HUDEP-2 (cell line): ENCODE data around the gene RALGAPA2.

Experiments
- DNase-seq, 76 experiments: peaks; one replicate each; lab custom pipeline; 2025; ENCODE audit not compliant: unreplicated experiment in 76 of 76; lab: John Stamatoyannopoulos, UW

The RALGAPA2 gene

GRCh38 chr20:20593447-20594170 lies 118.8 kb downstream of the RALGAPA2 start:
- peak in 21 of 76 experiments; percentile 1 to 31 (median 13) for DNase-seq

GRCh38 chr20:20585146-20585545 lies 127.3 kb downstream of the RALGAPA2 start:
- DNase-seq: no peak

DNA sequence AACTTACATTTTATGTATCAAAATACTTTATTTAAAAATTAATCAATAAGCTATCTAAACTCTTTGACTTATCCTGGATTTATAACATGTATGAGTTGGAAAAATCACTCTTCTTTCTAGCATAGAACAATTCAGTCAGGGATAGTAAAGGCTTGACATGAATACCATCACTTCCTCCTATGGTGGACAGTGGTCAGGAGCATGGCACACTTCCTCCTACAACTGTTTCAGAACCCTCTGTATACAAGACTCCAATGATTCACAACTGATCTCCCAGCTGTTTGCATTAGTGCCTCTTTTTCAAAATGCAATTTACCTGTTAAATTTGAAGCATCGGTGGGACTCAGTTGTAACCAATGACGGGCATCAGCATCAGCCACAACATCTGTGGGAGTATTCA lies 129.7 kb downstream of the RALGAPA2 start:
- no peak for DNase-seq

DNA sequence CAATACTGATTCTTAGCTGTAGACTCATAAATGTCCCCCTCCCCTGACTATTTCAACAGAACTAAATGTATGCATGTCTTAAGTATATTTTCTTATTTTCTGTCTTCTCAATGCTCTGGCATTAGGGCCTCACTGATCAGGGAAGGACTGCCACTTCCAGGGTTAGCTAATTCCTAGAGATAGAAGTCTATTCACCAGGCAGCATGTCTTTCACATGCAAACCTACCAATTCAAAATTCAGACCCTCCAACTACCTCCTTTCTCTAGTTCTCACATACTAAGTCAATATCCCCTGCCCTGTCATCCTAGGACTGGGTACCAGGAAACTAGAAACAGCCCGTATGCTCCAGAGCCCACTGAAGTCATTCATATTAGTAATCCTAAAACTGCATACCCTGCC lies 132.3 kb downstream of the RALGAPA2 start:
- no peak for DNase-seq

DNA sequence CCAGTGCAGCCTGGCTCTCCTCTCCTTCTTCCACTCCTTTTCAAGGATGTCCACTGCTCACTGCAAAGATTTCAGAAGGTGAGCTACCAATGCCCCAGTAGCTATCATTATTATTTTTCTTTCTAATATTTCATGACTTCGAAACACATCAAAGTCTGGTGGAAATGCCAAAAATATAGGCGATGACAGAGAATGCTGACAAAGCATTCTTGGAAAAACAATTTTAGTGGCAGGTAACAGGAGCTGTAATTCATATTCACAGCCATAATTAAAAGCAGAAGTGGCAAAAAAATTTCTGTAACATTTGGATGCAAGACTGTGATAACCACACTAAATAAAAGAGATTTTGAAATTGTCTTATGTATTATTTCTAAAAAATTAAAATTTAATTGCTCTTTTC lies 133.6 kb downstream of the RALGAPA2 start:
- no peak for DNase-seq

- no peak for DNase-seq
These were observed 138.6 kb downstream of the RALGAPA2 start for GRCh38 chr20:20573797-20574196.

GRCh38 chr20:20571068-20571780 lies 141.2 kb downstream of the RALGAPA2 start:
- no peak for DNase-seq

DNA sequence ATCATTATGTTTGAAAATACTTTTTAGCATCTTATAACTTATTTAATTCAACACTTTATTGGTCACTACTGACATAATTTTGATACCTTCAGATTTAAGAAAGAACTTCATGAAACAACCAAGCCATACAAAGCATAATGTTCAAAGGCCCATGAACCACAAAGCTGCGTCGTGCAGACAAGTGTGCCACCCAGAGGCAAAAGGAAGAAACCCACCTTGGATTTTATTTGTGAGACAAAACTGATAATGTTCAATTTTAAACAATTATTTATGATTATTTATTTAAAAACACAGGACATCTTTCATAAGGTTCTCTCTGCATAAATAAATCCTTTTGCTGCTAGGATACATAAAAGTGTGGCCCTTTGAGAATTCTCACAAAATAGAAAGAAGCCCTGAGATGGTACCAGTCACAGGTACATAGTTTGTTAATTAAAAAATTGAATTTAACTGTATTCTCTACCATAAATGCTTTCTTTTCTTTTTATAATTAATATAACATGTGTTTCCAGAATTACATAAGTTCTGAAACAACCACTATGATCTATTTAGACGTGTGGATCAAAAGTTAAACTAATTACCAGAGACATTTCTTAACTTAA lies 143.7 kb downstream of the RALGAPA2 start:
- DNase-seq: peak in 15 of 76 experiments; percentile 2 to 28 (median 8)

- no peak for DNase-seq
These were observed 144.7 kb downstream of the RALGAPA2 start for GRCh38 chr20:20567712-20568111.

DNA sequence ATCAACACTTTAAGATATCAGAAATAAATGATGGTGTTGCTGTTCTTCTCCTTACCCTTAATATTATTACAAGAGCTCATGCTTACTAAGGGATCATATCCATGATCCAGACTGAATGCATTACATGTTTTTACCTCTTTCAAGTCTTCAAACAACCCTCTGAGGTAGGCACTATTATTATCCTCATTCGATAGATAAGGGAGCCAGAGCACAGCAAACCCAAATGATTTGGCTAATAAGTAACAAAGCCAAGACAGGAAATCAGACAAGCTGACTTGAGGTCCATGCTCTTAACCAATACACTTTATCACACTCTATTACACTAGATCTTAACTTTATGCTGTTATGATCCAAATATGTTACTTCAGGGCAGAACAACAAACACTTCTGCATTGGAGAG lies 145.9 kb downstream of the RALGAPA2 start:
- DNase-seq: no peak

- DNase-seq: no peak
These were observed 148.2 kb downstream of the RALGAPA2 start for GRCh38 chr20:20564279-20564678.

- no peak for DNase-seq
These were observed 149.9 kb downstream of the RALGAPA2 start for GRCh38 chr20:20562507-20562906.

DNA sequence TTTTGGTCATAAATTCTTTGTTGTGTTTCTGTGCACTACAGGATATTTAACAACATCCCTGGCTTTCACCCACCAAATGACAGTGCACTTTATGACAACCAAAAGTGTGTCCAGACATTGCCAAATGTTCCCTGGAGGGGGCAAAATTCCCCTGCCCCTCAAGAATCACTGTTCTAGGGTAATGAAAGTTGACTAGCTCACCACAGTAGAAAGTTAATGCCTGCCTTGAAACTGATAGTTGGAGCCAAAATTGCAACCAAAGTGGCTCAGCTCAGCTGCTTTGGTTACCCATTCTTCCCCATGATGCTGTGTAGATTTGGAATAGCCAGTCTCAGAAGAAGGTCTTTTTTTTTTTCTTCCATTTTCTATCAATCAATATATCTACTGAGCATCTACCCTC lies 150.6 kb downstream of the RALGAPA2 start:
- DNase-seq: no peak

- DNase-seq: no peak
These were observed 151.3 kb downstream of the RALGAPA2 start for GRCh38 chr20:20561172-20561571.

DNA sequence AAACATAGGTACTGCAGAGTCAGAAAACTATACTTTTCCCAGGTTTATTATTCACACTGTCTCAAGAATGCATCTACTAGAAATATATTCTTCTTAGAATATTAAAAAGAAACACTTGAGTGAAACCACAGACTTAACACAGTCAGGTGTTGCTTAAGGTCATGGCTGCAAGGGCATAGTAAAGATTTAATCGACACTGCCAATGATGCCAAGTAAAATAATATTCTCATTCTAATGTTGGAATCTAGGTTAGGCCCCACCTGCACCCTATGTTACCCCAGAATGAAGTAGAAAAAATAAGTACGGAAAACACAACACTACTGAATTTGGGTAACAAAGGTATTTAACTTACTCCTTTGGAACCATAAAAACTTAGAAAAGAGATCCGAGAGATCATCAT lies 155.0 kb downstream of the RALGAPA2 start:
- no peak for DNase-seq

GRCh38 chr20:20555838-20556237 lies 156.6 kb downstream of the RALGAPA2 start:
- no peak for DNase-seq

- no peak for DNase-seq
These were observed 157.5 kb downstream of the RALGAPA2 start for GRCh38 chr20:20554951-20555350.

- DNase-seq: no peak
These were observed 158.9 kb downstream of the RALGAPA2 start for GRCh38 chr20:20553541-20553940.

DNA sequence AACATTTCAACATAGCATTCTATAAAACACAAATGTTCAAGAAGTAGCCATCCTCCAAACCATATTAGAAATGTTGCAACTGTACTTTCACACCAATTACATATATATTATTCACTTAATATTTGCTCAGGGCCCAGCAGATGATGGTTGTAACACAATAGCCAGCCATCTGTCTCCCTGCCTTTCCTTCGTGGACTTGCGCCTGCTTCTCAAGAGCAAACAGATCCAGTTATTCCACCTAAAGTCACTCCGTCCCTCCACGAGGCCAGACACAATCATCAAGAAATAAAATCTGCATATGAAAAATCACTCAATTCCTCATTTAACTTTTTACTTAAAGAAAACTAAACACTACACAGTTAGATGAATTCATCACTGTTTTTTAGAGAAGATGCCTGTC lies 160.4 kb downstream of the RALGAPA2 start:
- no peak for DNase-seq

DNA sequence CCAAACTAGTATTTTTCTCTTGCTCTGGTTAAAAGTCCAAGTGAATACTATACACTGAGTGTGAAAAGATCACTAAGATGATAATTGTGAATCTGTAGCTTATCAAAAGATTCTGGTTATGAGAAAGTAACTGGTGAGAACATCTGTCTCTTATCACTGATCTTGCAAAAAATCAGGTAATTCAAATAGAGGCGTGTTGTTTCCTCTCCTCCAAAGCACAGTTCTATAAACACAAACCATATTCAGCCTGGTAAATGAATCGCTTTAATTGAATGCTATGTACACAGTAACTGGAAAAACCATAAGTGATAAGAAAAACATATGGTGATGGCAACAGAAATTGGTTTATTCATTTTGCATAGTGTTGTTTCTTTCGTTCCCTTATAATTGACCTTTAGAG lies 161.0 kb downstream of the RALGAPA2 start:
- DNase-seq: no peak

DNA sequence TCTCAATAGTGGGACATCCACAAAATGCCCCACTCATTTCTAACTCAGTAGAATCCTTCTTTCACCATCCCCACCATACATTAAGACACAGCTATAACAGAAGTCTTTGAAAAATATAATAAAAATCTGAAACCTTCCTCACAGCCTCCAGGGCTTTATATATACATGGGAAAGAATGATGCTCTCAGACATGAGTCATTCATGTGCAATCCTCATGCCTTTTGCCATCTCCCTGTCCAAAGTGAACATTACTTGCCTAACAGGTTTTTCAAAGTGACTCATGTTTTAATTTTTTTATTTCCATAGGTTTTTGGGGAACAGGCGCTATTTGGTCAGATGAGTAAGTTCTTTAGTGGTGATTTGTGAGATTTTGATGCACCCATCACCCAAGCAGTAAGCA lies 162.7 kb downstream of the RALGAPA2 start:
- no peak for DNase-seq

DNA sequence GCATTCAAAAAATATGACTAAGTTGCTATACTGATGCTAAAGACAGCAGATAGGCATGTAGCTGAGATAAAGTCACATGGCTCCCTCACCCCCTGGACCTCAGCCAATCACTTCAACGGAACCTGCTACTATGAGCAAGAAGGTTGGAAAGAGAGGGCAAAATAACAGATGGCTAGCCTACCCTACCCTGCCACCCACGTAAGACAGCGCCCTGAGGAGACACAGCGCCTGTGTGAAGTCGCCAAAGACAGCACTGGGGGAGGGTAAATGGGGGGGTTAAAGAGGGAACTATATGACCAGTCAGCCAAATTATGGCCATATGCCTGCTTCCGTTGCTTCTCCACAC lies 163.2 kb downstream of the RALGAPA2 start:
- peak in 57 of 76 experiments; percentile 3 to 86 (median 46) for DNase-seq
